Measurements from ENCODE around the gene UBTD2.

- TF ChIP-seq CTCF (IDR thresholded peaks at IDR 0.05 in 8 of 11, conservative IDR thresholded peaks at IDR 0.05 in 3 of 11) (no peak), POLR2AphosphoS5 (IDR thresholded peaks at IDR 0.05) (no peak)
Observed at GRCh38 chr5:172213126-172213525, 70.4 kb downstream of the UBTD2 start.
